Natural killer cell (primary cell): ENCODE data around the gene PCED1B. TPM values are rescaled to one million over a fixed set of nuclear protein-coding genes. Genes with fewer than 3 reads are reported as not detected.
"Not testable (repeated sequence)": the region's sequence is repeated elsewhere in the genome, so short reads cannot be mapped to it uniquely, and the experiment has no call there.

Source experiments
- ATAC-seq, 3 donors: fragments of 150-1000 bp in 2 of 3; fragments of 200-7000 bp in 1 of 3; cut with Tn5 transposase; 1 replicate in 1 of 3; 2 replicates in 2 of 3; pipeline ENCODE4 v1.10.0; 2021; ENCODE audit warnings: mild to moderate bottlenecking in 2 of 3, moderate library complexity in 2 of 3
- DNase-seq, 2 donors: peaks; one replicate each; pipeline versions ENCODE4 v3.0.0 to v3.0.0-alpha.2; 2013 to 2021; ENCODE audit warnings: mixed read lengths in 1 of 2
- H3K27ac ChIP-seq: one replicate; pipeline ENCODE4 v1.5.1; 2013; ENCODE audit warnings: mild to moderate bottlenecking, low read length
- H3K27me3 ChIP-seq: one replicate; pipeline ENCODE4 v1.6.1; 2013; ENCODE audit warnings: low read length; ENCODE audit not compliant: control insufficient read depth, insufficient read depth
- H3K36me3 ChIP-seq: one replicate; pipeline ENCODE4 v1.6.1; 2013; ENCODE audit warnings: low read length; ENCODE audit not compliant: control insufficient read depth, insufficient read depth
- H3K4me1 ChIP-seq: one replicate; pipeline ENCODE4 v1.6.1; 2013; ENCODE audit warnings: low read length; ENCODE audit not compliant: control insufficient read depth, insufficient read depth
- H3K4me3 ChIP-seq: one replicate; pipeline ENCODE4 v1.5.1; 2013; ENCODE audit warnings: low read length
- H3K9me3 ChIP-seq: one replicate; pipeline ENCODE4 v1.6.1; 2013; ENCODE audit warnings: low read length; ENCODE audit not compliant: control insufficient read depth, insufficient read depth
- H3K27ac Mint-ChIP-seq, 2 donors: one replicate each; pipeline ENCODE4 v1.8.0; 2022; ENCODE audit warnings: mild to moderate bottlenecking in 2 of 2, mixed read lengths in 2 of 2, moderate library complexity in 1 of 2
- H3K27me3 Mint-ChIP-seq, 2 donors: one replicate each; pipeline ENCODE4 v1.8.0; 2022; ENCODE audit warnings: low read depth in 2 of 2, mixed read lengths in 2 of 2
- H3K36me3 Mint-ChIP-seq: one replicate; pipeline ENCODE4 v1.8.0; 2022; ENCODE audit warnings: mixed read lengths
- H3K4me1 Mint-ChIP-seq, 2 donors: one replicate each; pipeline ENCODE4 v1.8.0; 2022; ENCODE audit warnings: mixed read lengths in 2 of 2
- H3K4me3 Mint-ChIP-seq: one replicate; pipeline ENCODE4 v1.8.0; 2022; ENCODE audit warnings: mild to moderate bottlenecking, moderate library complexity, mixed read lengths
- H3K9me3 Mint-ChIP-seq, 2 donors: one replicate each; pipeline ENCODE4 v1.8.0; 2022; ENCODE audit warnings: mixed read lengths in 2 of 2
- CTCF ChIP-seq: fragments of 200-600 bp; IDR thresholded peaks from one replicate; pipeline ENCODE4 v1.8.0; 2022; ENCODE audit warnings: antibody characterized with exemption
- WGBS: methylation state at CpG from one replicate; pipeline ENCODE4 v1.1.7; 2013; ENCODE audit warnings: missing lambda C conversion rate; ENCODE audit not compliant: insufficient coverage; 5-methylcytosine and 5-hydroxymethylcytosine counted together
- intact Hi-C: fragments of 100-400 bp; cut with micrococcal nuclease; formaldehyde crosslinking; loops from one replicate; pipeline ENCODE4 v1.14.2; 2022
- total RNA-seq, 4 donors: library from RNA; stranded (reverse); fragments of 120-200 nt in 1 of 4; gene quantifications; one replicate each; pipeline versions ENCODE4 v1.2.3 to v1.2.4, GENCODE V29; 2013 to 2022

Gene PCED1B
- total RNA-seq, 3 donors from 2014 or later (not counting 1 experiment from before 2014, with no cell fraction given), result 30.2 to 35.9 (median 33.3) TPM

GRCh38 chr12:47178014-47178413 is 98.6 kb downstream of the PCED1B start:
- H3K36me3 Mint-ChIP-seq, result peaks cover 5% of the 10 kb centered on the region
- peaks cover 2% of the 10 kb centered on the region for H3K36me3 ChIP-seq
- H3K27me3 Mint-ChIP-seq, result no peaks in the 10 kb centered on the region
- peak overlapping the region; percentile 18 to 69 for H3K27ac Mint-ChIP-seq
- no peak for TF ChIP-seq CTCF
- no peaks in the 10 kb centered on the region for H3K27me3 ChIP-seq
- DNase-seq (no peak), ATAC-seq (peak in 2 of 3 donors; percentile 47 to 89)
- H3K4me1 ChIP-seq, result peaks cover 5% of the 10 kb centered on the region
- WGBS, result 65% methylated on average over 2 of the region's 3 CpGs
- H3K4me3 ChIP-seq, result no peak overlapping the region
- H3K9me3 ChIP-seq, result no peaks in the 10 kb centered on the region
- H3K9me3 Mint-ChIP-seq, result no peaks in the 10 kb centered on the region
- no peak overlapping the region for H3K27ac ChIP-seq
- H3K4me1 Mint-ChIP-seq, result peaks cover 36 to 40% of the 10 kb centered on the region in 2 donors
- H3K4me3 Mint-ChIP-seq, result no peak overlapping the region
- intact Hi-C loops, result no loop called here

GRCh38 chr12:47182164-47182938 is 102.9 kb downstream of the PCED1B start:
- H3K36me3 Mint-ChIP-seq, H3K4me3 ChIP-seq, H3K27ac ChIP-seq, ATAC-seq, DNase-seq, H3K9me3 ChIP-seq, H3K36me3 ChIP-seq, intact Hi-C loops, H3K27me3 ChIP-seq, H3K27me3 Mint-ChIP-seq, H3K4me1 ChIP-seq, H3K9me3 Mint-ChIP-seq, H3K4me3 Mint-ChIP-seq: not testable (repeated sequence)
- H3K27ac Mint-ChIP-seq, result peak overlapping the region in 1 of 2 donors; percentile 27
- WGBS, result 95% methylated on average over 8 of the region's 11 CpGs
- peaks cover 33 to 43% of the 10 kb centered on the region in 2 donors for H3K4me1 Mint-ChIP-seq

GRCh38 chr12:47184229-47184628 is 104.8 kb downstream of the PCED1B start:
- DNase-seq (no peak), ATAC-seq (no peak)
- intact Hi-C loops, result no loop called here
- Mint-ChIP-seq H3K4me1 (peaks cover 35 to 44% of the 10 kb centered on the region in 2 donors), H3K4me3 (no peak overlapping the region), H3K9me3 (no peaks in the 10 kb centered on the region), H3K36me3 (peaks cover 5% of the 10 kb centered on the region), H3K27ac (no peak overlapping the region), H3K27me3 (no peaks in the 10 kb centered on the region)
- WGBS, result 84% methylated on average over 3 of the region's 3 CpGs
- H3K4me1 ChIP-seq, result no peaks in the 10 kb centered on the region
- H3K9me3 ChIP-seq, result no peaks in the 10 kb centered on the region
- H3K4me3 ChIP-seq, result no peak overlapping the region
- H3K36me3 ChIP-seq, result peaks cover 7% of the 10 kb centered on the region
- no peak overlapping the region for H3K27ac ChIP-seq
- H3K27me3 ChIP-seq, result no peaks in the 10 kb centered on the region
- no peak for TF ChIP-seq CTCF

GRCh38 chr12:47184813-47185212 is 105.4 kb downstream of the PCED1B start:
- H3K36me3 Mint-ChIP-seq, result peaks cover 5% of the 10 kb centered on the region
- no peak for ATAC-seq
- Histone ChIP-seq H3K9me3 (no peaks in the 10 kb centered on the region), H3K27me3 (no peaks in the 10 kb centered on the region), H3K4me1 (peaks cover 3% of the 10 kb centered on the region), H3K4me3 (no peak overlapping the region), H3K27ac (no peak overlapping the region), H3K36me3 (peaks cover 7% of the 10 kb centered on the region)
- no peak for DNase-seq
- no peak for TF ChIP-seq CTCF
- no peak overlapping the region for H3K27ac Mint-ChIP-seq
- H3K4me1 Mint-ChIP-seq, result peaks cover 39 to 46% of the 10 kb centered on the region in 2 donors
- H3K9me3 Mint-ChIP-seq, result no peaks in the 10 kb centered on the region
- H3K27me3 Mint-ChIP-seq, result no peaks in the 10 kb centered on the region
- H3K4me3 Mint-ChIP-seq, result no peak overlapping the region
- intact Hi-C loops, result no loop called here
